ENCODE results near the gene LEKR1. TPM values are rescaled to one million over a fixed set of nuclear protein-coding genes. Genes with fewer than 3 reads are reported as not detected.
A peak's percentile ranks its signal among the peaks of the same experiment; 100 is the strongest.

LEKR1 gene
- total RNA-seq, 1 donor from 2014 or later: 0.27 TPM

- Histone ChIP-seq H2AFZ (ENCODE audit: low read depth, low read length) (peak overlapping the region; percentile 81), H3K4me2 (ENCODE audit: low read length) (peak overlapping the region; percentile 87), H3K36me3 (ENCODE audit: insufficient read depth, low read length) (no peaks in the 10 kb centered on the region), H3K27ac (ENCODE audit: low read depth, low read length) (peak overlapping the region; percentile 99), H3K9me3 (ENCODE audit: insufficient read depth, low read depth, low read length) (no peaks in the 10 kb centered on the region), H3K9ac (ENCODE audit: low read length) (peak overlapping the region; percentile 95), H3K79me2 (ENCODE audit: insufficient read depth, low read length) (no peaks in the 10 kb centered on the region), H3K27me3 (ENCODE audit: insufficient read depth, low read length) (no peaks in the 10 kb centered on the region), H3K4me1 (ENCODE audit: insufficient read depth, low read length) (peaks cover 47% of the 10 kb centered on the region), H3K4me3 (ENCODE audit: insufficient read depth, low read depth, low read length) (peak overlapping the region; percentile 63), H4K20me1 (ENCODE audit: insufficient read depth, low read length) (no peaks in the 10 kb centered on the region)
- no peaks in the 10 kb centered on the region for H3K9me3 Mint-ChIP-seq (ENCODE audit: unreplicated experiment)
- peak overlapping the region; percentile 97 for H3K27ac Mint-ChIP-seq (ENCODE audit: unreplicated experiment)
- no peaks in the 10 kb centered on the region for H3K27me3 Mint-ChIP-seq (ENCODE audit: low read depth, unreplicated experiment)
- H3K4me3 Mint-ChIP-seq (ENCODE audit: unreplicated experiment): peak overlapping the region; percentile 83
- no peak for FAIRE-seq
- H3K4me1 Mint-ChIP-seq (ENCODE audit: low read depth, unreplicated experiment): peaks cover 38% of the 10 kb centered on the region
- peak; percentile 91 for DNase-seq (ENCODE audit: low read depth)
- H3K36me3 Mint-ChIP-seq (ENCODE audit: low read depth, unreplicated experiment): no peaks in the 10 kb centered on the region
- TF ChIP-seq CTCF (IDR thresholded peaks at IDR 0.05; ENCODE audit: insufficient read depth, low read depth, low read length) (no peak), EZH2 (IDR thresholded peaks at IDR 0.05; ENCODE audit: insufficient read depth, low read length) (no peak)
Measured at GRCh38 chr3:157088601-157089454, 262.7 kb downstream of the LEKR1 start.

DNA sequence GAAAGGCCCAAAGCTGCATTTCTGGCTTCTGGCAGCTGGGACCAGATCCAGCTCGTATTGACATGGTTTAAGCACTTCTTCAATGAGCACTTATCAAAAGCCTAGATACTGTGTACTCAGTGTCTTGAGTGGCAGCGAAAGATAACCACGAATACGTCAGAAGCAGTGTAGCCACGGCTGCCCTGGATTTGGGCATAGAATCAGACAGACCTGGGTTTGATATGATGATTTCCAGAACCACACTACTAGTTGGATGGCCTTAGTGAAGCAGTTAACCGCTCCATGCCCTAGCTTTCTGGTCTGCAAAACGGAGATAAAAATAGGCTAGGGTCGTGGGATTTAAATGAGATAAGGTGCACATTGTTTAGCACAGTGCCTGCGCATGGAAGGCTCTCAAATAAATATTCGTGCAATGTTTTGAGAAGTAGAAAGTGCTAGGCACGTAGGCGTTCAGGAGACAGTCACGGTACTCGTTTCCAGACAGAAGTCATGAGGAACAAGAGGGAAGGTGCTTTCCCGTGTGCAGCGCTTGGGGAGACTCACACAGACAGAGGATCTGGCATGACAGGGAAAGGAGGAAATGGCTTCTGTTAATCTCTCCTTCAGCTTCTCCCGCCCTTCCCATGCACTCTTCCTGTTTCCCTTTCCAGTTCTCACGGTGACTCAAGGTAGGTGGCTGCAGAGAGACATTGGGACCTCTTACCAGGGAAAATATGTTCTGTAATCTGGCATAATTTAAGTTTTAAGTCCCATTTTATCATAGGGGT lies 263.5 kb downstream of the LEKR1 start:
- Mint-ChIP-seq H3K4me3 (ENCODE audit: unreplicated experiment) (peak overlapping the region; percentile 83), H3K4me1 (ENCODE audit: low read depth, unreplicated experiment) (peaks cover 42% of the 10 kb centered on the region), H3K36me3 (ENCODE audit: low read depth, unreplicated experiment) (no peaks in the 10 kb centered on the region), H3K27me3 (ENCODE audit: low read depth, unreplicated experiment) (no peaks in the 10 kb centered on the region), H3K27ac (ENCODE audit: unreplicated experiment) (peak overlapping the region; percentile 97), H3K9me3 (ENCODE audit: unreplicated experiment) (no peaks in the 10 kb centered on the region)
- no peaks in the 10 kb centered on the region for H3K79me2 ChIP-seq (ENCODE audit: insufficient read depth, low read length)
- H3K4me1 ChIP-seq (ENCODE audit: insufficient read depth, low read length): peaks cover 50% of the 10 kb centered on the region
- peak overlapping the region; percentile 87 for H3K4me2 ChIP-seq (ENCODE audit: low read length)
- no peaks in the 10 kb centered on the region for H4K20me1 ChIP-seq (ENCODE audit: insufficient read depth, low read length)
- peak overlapping the region; percentile 38 for H3K4me3 ChIP-seq (ENCODE audit: insufficient read depth, low read depth, low read length)
- H3K9me3 ChIP-seq (ENCODE audit: insufficient read depth, low read depth, low read length): no peaks in the 10 kb centered on the region
- peak overlapping the region; percentile 99 for H3K27ac ChIP-seq (ENCODE audit: low read depth, low read length)
- H3K36me3 ChIP-seq (ENCODE audit: insufficient read depth, low read length): no peaks in the 10 kb centered on the region
- DNase-seq (ENCODE audit: low read depth) (no peak), FAIRE-seq (no peak)
- H3K9ac ChIP-seq (ENCODE audit: low read length): peak overlapping the region; percentile 95
- H2AFZ ChIP-seq (ENCODE audit: low read depth, low read length): peak overlapping the region; percentile 81
- no peak for TF ChIP-seq EZH2 (IDR thresholded peaks at IDR 0.05; ENCODE audit: insufficient read depth, low read length)
- TF ChIP-seq CTCF (IDR thresholded peaks at IDR 0.05; ENCODE audit: insufficient read depth, low read depth, low read length): no peak
- H3K27me3 ChIP-seq (ENCODE audit: insufficient read depth, low read length): no peaks in the 10 kb centered on the region
